H1 (cell line): ENCODE data around the gene GPER1. TPM values are rescaled to one million over a fixed set of nuclear protein-coding genes. Genes with fewer than 3 reads are reported as not detected.

Source experiments
- JUND ChIP-seq: IDR thresholded peaks from 2 replicates; pipeline ENCODE4 v1.6.1; 2011; ENCODE audit warnings: mild to moderate bottlenecking, improper control_type of control experiment, low read length
- MAFK ChIP-seq: IDR thresholded peaks from 2 replicates; pipeline ENCODE4 v1.6.1; 2012; ENCODE audit warnings: low read depth, mild to moderate bottlenecking, improper control_type of control experiment, low read length
- ZNF274 ChIP-seq: IDR thresholded peaks from 2 replicates; pipeline ENCODE4 v1.7.0; 2012; ENCODE audit warnings: low read length, borderline replicate concordance; ENCODE audit errors: extremely low read depth
- polyA plus RNA-seq, 7 experiments: library from polyadenylated mRNA; depleted of rRNA in 3 of 7; stranded (reverse) in 5 of 7; unstranded in 2 of 7; fragments of >200 nt in 5 of 7; fragments of 200-250 nt in 2 of 7; gene quantifications; 1 replicate in 5 of 7; 2 replicates in 1 of 7; 4 replicates in 1 of 7; pipeline versions ENCODE4 v1.2.1 to v1.2.3, GENCODE V29; 2011 to 2013; ENCODE audit warnings: missing spikeins in 2 of 7, mixed read lengths in 2 of 7
- total RNA-seq: library from RNA; stranded (reverse); fragmentation: NEBNext Ultra II Directional; extraction: Animal tissue kit (Norgen Biotek cat#: 25700); gene quantifications from 2 replicates; pipeline ENCODE4 v1.2.1, GENCODE V29; 2021

The GPER1 gene
- total and polyA plus RNA-seq, 2 of the 8 experiments (the other 6 are each of a cell fraction or from before 2014, with no cell fraction given), result 0.24 to 0.47 TPM

DNA sequence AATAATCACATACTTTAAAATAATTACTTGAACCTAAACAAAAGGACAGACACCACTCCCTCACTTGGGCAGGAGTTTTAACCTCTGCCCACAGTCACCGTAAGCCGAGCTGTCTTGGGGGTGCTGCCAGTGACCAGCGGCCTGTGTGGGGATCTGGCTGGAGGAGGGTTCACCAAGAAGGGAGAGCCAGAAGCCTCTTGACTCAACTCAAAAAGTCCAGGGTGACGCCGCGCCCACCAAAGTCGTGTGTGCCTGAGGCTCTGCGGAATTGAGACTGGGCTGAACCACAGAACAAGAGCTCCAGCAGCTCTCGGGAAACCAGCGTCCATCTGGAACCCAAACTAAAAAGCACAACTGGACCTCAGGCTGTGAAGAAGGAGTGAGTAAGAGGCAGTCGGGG, 36.3 kb downstream of the GPER1 start (continued):
- TF ChIP-seq JUND (no peak), ZNF274 (no peak), MAFK (no peak)
